HepG2 (cell line): Measurements from ENCODE around the gene DGCR8. TPM values are rescaled to one million over a fixed set of nuclear protein-coding genes. Genes with fewer than 3 reads are reported as not detected.

ENCODE experiments used
- ATAC-seq: fragments of 200-7000 bp; cut with Tn5 transposase; 3 replicates; pipeline ENCODE4 v1.9.1; 2020; ENCODE audit warnings: mild to moderate bottlenecking, moderate library complexity
- BruUV-seq: library from RNA; stranded (reverse); fragments of 400-500 nt; replicated peaks from 2 replicates; lab custom pipeline; 2021; lab: Mats Ljungman, UMichigan
- CTCF ChIA-PET: fragments of 300-600 bp; formaldehyde crosslinking; extraction: SDS; loops from one replicate; lab custom pipeline; 2021; ENCODE audit warnings: low total read pairs, inconsistent platforms, low intra/inter-chr PET ratio; lab: Yijun Ruan, JAX
- POLR2A ChIA-PET: fragments of 350-600 bp; sonication (Branson Sonifier 250); formaldehyde crosslinking; loops from one replicate; lab custom pipeline; 2020; ENCODE audit warnings: antibody characterized with exemption, inconsistent platforms; lab: Yijun Ruan, JAX
- DNase-seq: peaks from one replicate; pipeline ENCODE4 v3.0.0-alpha.2; 2015; ENCODE audit warnings: low spot score
- FAIRE-seq: peaks from 3 replicates; lab custom pipeline; 2011; peaks lifted over from hg19 to GRCh38; lab: Jason Lieb, UNC
- H2AFZ ChIP-seq: one replicate; pipeline ENCODE4 v1.6.1; 2011; ENCODE audit warnings: low read length, inconsistent platforms
- H3K27ac ChIP-seq: fragments of 300-600 bp; 3 replicates; pipeline ENCODE4 v1.8.0; 2011; ENCODE audit warnings: mixed run types, mild to moderate bottlenecking, mixed read lengths, low read length, inconsistent platforms; ENCODE audit not compliant: insufficient read depth; ENCODE audit errors: extremely low read length
- H3K27me3 ChIP-seq, 2 experiments: fragments of 200-600 bp in 1 of 2; 2 replicates in 1 of 2; 3 replicates in 1 of 2; pipeline versions ENCODE4 v1.6.0 to v1.8.0; 2011; ENCODE audit warnings: low read length in 2 of 2, mild to moderate bottlenecking in 2 of 2, moderate library complexity in 2 of 2, inconsistent platforms in 1 of 2; ENCODE audit not compliant: insufficient read depth in 2 of 2, control insufficient read depth in 1 of 2
- H3K36me3 ChIP-seq, 2 experiments: fragments of 200-600 bp in 1 of 2; replicated peaks in 1 of 2; 2 replicates in 1 of 2; 3 replicates in 1 of 2; pipeline versions ENCODE4 v1.5.1 to v1.8.0; 2011; ENCODE audit warnings: low read length in 2 of 2, inconsistent platforms in 1 of 2; ENCODE audit not compliant: insufficient read depth in 2 of 2, control insufficient read depth in 1 of 2
- H3K4me1 ChIP-seq: 2 replicates; pipeline ENCODE4 v1.5.1; 2012; ENCODE audit warnings: low read length, inconsistent platforms; ENCODE audit not compliant: insufficient read depth
- H3K4me2 ChIP-seq: 2 replicates; pipeline ENCODE4 v1.6.0; 2011; ENCODE audit warnings: low read depth, low read length, inconsistent platforms
- H3K4me3 ChIP-seq, 3 experiments: fragments of 200-600 bp in 1 of 3; sonication (generic), shearing (Covaris generic) in 1 of 3; replicated peaks in 1 of 3; 2 replicates each; pipeline ENCODE4 v1.5.1; 2011 to 2016; ENCODE audit warnings: low read length in 3 of 3, inconsistent platforms in 2 of 3, low read depth in 2 of 3, mild to moderate bottlenecking in 2 of 3, control low read depth in 1 of 3, mixed read lengths in 1 of 3; ENCODE audit not compliant: insufficient read depth in 1 of 3
- H3K79me2 ChIP-seq: one replicate; pipeline ENCODE4 v1.6.1; 2011; ENCODE audit warnings: low read length, inconsistent platforms; ENCODE audit not compliant: insufficient read depth
- H3K9ac ChIP-seq: 2 replicates; pipeline ENCODE4 v1.6.0; 2011; ENCODE audit warnings: mild to moderate bottlenecking, low read depth, low read length, inconsistent platforms; ENCODE audit not compliant: insufficient read depth
- H3K9me3 ChIP-seq: 2 replicates; pipeline ENCODE4 v1.5.1; 2012; ENCODE audit warnings: mild to moderate bottlenecking, low read length
- H4K20me1 ChIP-seq: 2 replicates; pipeline ENCODE4 v1.6.0; 2011; ENCODE audit warnings: inconsistent platforms, mild to moderate bottlenecking, low read length, moderate library complexity; ENCODE audit not compliant: insufficient read depth
- ATF1 ChIP-seq: IDR thresholded peaks from 2 replicates; pipeline ENCODE4 v1.6.1; 2016; ENCODE audit warnings: mild to moderate bottlenecking, control low read depth
- EP300 ChIP-seq, 3 experiments: sonication (generic) in 1 of 3; formaldehyde crosslinking in 1 of 3; IDR thresholded peaks; 2 replicates each; pipeline versions ENCODE4 v1.5.1 to v1.6.1; 2011 to 2020; ENCODE audit warnings: low read depth in 2 of 3, low read length in 2 of 3, borderline replicate concordance in 1 of 3, improper control_type of control experiment in 1 of 3, mild to moderate bottlenecking in 1 of 3, missing genetic modification reagents in 1 of 3, moderate library complexity in 1 of 3
- KLF16 ChIP-seq, 2 experiments: sonication (generic) in 1 of 2; formaldehyde crosslinking in 1 of 2; IDR thresholded peaks; 2 replicates each; pipeline versions ENCODE4 v1.6.1 to v1.8.0; 2016 to 2023; ENCODE audit warnings: missing genetic modification reagents in 2 of 2, missing compliant biosample characterization in 1 of 2
- NFYB ChIP-seq: sonication (generic); formaldehyde crosslinking; IDR thresholded peaks from 2 replicates; pipeline ENCODE4 v1.4.0; 2020; ENCODE audit warnings: missing genetic modification reagents
- PITX1 ChIP-seq: sonication (generic); formaldehyde crosslinking; IDR thresholded peaks from 2 replicates; pipeline ENCODE4 v1.5.1; 2020; ENCODE audit warnings: mild to moderate bottlenecking, missing genetic modification reagents
- TSC22D2 ChIP-seq: sonication (generic); formaldehyde crosslinking; IDR thresholded peaks from 2 replicates; pipeline ENCODE4 v1.5.1; 2020; ENCODE audit warnings: missing genetic modification reagents, mild to moderate bottlenecking, borderline replicate concordance
- YY1 ChIP-seq: IDR thresholded peaks from 2 replicates; pipeline ENCODE4 v1.6.1; 2011; ENCODE audit warnings: low read length, low read depth, moderate library complexity, mild to moderate bottlenecking; ENCODE audit not compliant: insufficient read depth, insufficient replicate concordance
- ZBTB40 ChIP-seq, 2 experiments: fragments of 450-650 bp in 1 of 2; sonication (generic) in 1 of 2; formaldehyde crosslinking in 1 of 2; IDR thresholded peaks; 2 replicates each; pipeline versions ENCODE4 v1.6.1 to v1.8.0; 2016 to 2022; ENCODE audit warnings: antibody characterized with exemption in 1 of 2, mild to moderate bottlenecking in 1 of 2, missing genetic modification reagents in 1 of 2
- ZBTB8A ChIP-seq: sonication (generic); formaldehyde crosslinking; IDR thresholded peaks from 2 replicates; pipeline ENCODE4 v1.4.0; 2020; ENCODE audit warnings: mild to moderate bottlenecking, low read depth, missing genetic modification reagents, borderline replicate concordance
- ZNF234 ChIP-seq: sonication (generic); formaldehyde crosslinking; conservative IDR thresholded peaks from 2 replicates; pipeline ENCODE4 v1.5.1; 2020; ENCODE audit warnings: mild to moderate bottlenecking, missing genetic modification reagents
- ZNF691 ChIP-seq: sonication (generic); formaldehyde crosslinking; IDR thresholded peaks from 2 replicates; pipeline ENCODE4 v1.4.0; 2020; ENCODE audit warnings: missing genetic modification reagents, low read depth, mild to moderate bottlenecking, borderline replicate concordance
- ZSCAN20 ChIP-seq: sonication (generic); formaldehyde crosslinking; IDR thresholded peaks from 2 replicates; pipeline ENCODE4 v1.4.0; 2020; ENCODE audit warnings: missing genetic modification reagents, mild to moderate bottlenecking, borderline replicate concordance
- ZSCAN29 ChIP-seq: sonication (generic); formaldehyde crosslinking; conservative IDR thresholded peaks from 2 replicates; pipeline ENCODE4 v1.4.0; 2020; ENCODE audit warnings: mild to moderate bottlenecking, missing genetic modification reagents
- WGBS: methylation state at CpG from one replicate; pipeline ENCODE4 v1.1.6; 2017; ENCODE audit warnings: low lambda C conversion rate; 5-methylcytosine and 5-hydroxymethylcytosine counted together
- in situ Hi-C: cut with HindIII; loops from 2 replicates; pipeline ENCODE4 v1.10.0; 2017; ENCODE audit warnings: low pct_unique_long_range_greater_than_20kb; ENCODE audit not compliant: extremely low pct_ligation_motif_present
- intact Hi-C: fragments of 100-400 bp; cut with micrococcal nuclease; formaldehyde crosslinking; loops from one replicate; pipeline ENCODE4 v1.10.0; 2022; ENCODE audit not compliant: unreplicated experiment
- polyA plus RNA-seq, 8 experiments: library from polyadenylated mRNA; depleted of rRNA in 3 of 8; stranded (reverse) in 7 of 8; unstranded in 1 of 8; fragments of >200 nt; fragmentation: Illumina TruSeq in 4 of 8; extraction: Trizol in 4 of 8; gene quantifications; 2 replicates each; pipeline versions ENCODE4 v1.2.1 to v1.2.3, GENCODE V29; 2011 to 2016; ENCODE audit warnings: low read depth in 4 of 8, missing spikeins in 1 of 8, mixed read lengths in 1 of 8; ENCODE audit not compliant: insufficient read depth in 1 of 8
- total RNA-seq, 5 experiments: library from RNA; depleted of rRNA; stranded (reverse); fragments of >200 nt; fragmentation: Illumina TruSeq; extraction: Trizol; gene quantifications; 2 replicates each; pipeline ENCODE4 v1.2.3, GENCODE V29; 2016; ENCODE audit warnings: low read depth in 1 of 5

DGCR8 gene
- total and polyA plus RNA-seq, 2 of the 13 experiments (the other 11 are each of a cell fraction or from before 2014, with no cell fraction given): 10.2 to 23.2 TPM

GRCh38 chr22:20055654-20056053 lies 24.4 kb upstream of the DGCR8 start:
- Histone ChIP-seq H3K4me2 (no peak overlapping the region), H2AFZ (no peak overlapping the region), H3K4me1 (no peaks in the 10 kb centered on the region), H3K79me2 (no peaks in the 10 kb centered on the region), H3K9ac (no peak overlapping the region), H3K27me3 (no peaks in the 10 kb centered on the region), H3K9me3 (no peaks in the 10 kb centered on the region), H4K20me1 (no peaks in the 10 kb centered on the region), H3K36me3 (peaks cover 2 to 22% of the 10 kb centered on the region in 2 experiments; a peak in 3 of 5 replicates), H3K4me3 (no peak overlapping the region), H3K27ac (no peak overlapping the region)
- no peak for TF ChIP-seq ZNF234
- TF ChIP-seq NFYB: no peak
- no peak for TF ChIP-seq ZNF691 (CRISPR knock-in tag)
- TF ChIP-seq YY1: no peak
- TF ChIP-seq ATF1 (CRISPR knock-in tag): no peak
- TF ChIP-seq ZSCAN20 (CRISPR knock-in tag): no peak
- no peak for TF ChIP-seq PITX1
- no peak for TF ChIP-seq EP300 (IDR thresholded peaks at IDR 0.05; ENCODE audit: low read depth in 2 of 2, low read length in 2 of 2)
- TF ChIP-seq EP300 (CRISPR knock-in tag; IDR thresholded peaks at IDR 0.05; ENCODE audit: borderline replicate concordance): no peak
- no peak for TF ChIP-seq ZBTB40 (IDR thresholded peaks at IDR 0.05)
- no peak for TF ChIP-seq ZBTB40 (CRISPR knock-in tag; IDR thresholded peaks at IDR 0.05)
- TF ChIP-seq ZSCAN29 (CRISPR knock-in tag): no peak
- TF ChIP-seq KLF16 (CRISPR knock-in tag; IDR thresholded peaks at IDR 0.05): no peak
- TF ChIP-seq ZBTB8A (CRISPR knock-in tag): no peak
- TF ChIP-seq TSC22D2 (CRISPR knock-in tag): no peak
- CTCF ChIA-PET: no interaction called here
- in situ Hi-C loops: no loop called here
- WGBS: 85% methylated on average over 3 of the region's 15 CpGs
- ATAC-seq (no peak), DNase-seq (no peak), FAIRE-seq (no peak)
- BruUV-seq: no TSS peak
- intact Hi-C loops: no loop called here
- POLR2A ChIA-PET: no interaction called here
